HG02973 (cell line): ENCODE data around the gene ZSWIM9.

ENCODE experiments used
- ATAC-seq: cut with Tn5 transposase; IDR thresholded peaks from one replicate; pipeline ENCODE4 v1.9.1; 2021; ENCODE audit warnings: moderate library complexity; ENCODE audit not compliant: unreplicated experiment

Gene ZSWIM9

DNA sequence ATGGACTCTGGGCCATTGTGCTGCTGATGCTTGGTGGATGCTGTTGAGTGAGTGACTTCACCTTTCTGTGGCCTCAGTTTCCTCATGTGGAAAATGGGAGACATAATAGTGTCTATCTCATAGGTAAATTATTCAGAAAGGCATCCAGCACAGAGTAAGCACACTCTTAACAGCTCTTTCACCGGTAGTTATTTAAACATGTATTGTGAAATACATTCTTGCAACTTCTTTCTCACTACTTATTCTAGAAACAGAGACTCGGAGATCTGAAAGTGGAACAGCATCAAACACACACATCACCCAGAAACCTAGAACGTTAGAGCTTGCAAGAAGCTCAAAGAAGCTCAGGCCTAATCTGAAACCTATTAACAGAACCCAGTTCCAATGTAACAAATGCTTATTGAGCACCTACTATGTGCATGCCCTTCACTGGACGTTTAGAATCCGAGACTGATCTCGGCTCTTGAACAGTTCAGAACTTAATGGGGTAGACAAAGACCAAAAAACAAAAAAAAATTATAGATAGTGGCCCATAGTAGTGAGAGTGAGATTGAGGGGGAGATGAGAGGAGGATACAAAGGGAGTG lies 4.1 kb downstream of the ZSWIM9 start:
- no peak for ATAC-seq

DNA sequence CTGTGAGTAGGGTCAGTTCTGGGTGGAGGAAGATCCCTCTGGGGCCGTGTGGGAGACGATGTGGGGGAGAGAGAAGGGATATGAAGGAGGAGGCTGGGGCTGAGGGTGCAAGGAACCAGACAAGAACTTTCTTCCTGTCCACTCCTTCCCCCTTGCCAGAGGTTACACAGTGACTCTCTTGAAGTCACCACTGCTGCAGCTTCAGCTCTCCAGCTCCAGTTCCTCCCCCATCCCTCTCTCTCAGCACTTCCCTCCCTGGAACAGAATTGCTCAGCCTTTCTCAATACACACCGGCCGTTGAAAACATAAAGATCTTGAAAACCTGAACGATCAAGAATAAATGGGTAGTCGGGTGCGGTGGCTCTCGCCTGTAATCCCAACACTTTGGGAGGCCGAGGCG lies 5.1 kb downstream of the ZSWIM9 start:
- no peak for ATAC-seq

- ATAC-seq = no peak
Measured at GRCh38 chr19:48176226-48176625, 5.7 kb downstream of the ZSWIM9 start.

DNA sequence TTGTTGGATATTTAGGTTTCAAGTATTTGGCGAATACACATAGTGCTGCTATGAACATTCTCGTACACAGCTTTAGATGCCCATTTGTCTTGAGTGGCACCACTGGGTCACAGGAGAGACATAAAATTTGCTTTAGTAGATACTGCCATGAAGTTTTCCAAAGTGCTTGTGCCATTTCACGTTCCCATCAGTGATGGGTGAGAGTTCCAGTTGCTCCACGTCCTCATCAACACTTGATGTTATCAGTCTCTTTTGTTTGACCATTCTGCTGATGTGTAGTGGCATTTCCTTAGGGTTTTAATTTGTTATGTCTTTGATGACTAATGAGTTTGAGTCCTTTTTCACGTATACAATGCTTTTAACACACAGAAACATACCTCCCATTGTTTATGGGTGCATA lies 11.0 kb downstream of the ZSWIM9 start:
- ATAC-seq = no peak

GRCh38 chr19:48182434-48182833 lies 12.0 kb downstream of the ZSWIM9 start:
- no peak for ATAC-seq

DNA sequence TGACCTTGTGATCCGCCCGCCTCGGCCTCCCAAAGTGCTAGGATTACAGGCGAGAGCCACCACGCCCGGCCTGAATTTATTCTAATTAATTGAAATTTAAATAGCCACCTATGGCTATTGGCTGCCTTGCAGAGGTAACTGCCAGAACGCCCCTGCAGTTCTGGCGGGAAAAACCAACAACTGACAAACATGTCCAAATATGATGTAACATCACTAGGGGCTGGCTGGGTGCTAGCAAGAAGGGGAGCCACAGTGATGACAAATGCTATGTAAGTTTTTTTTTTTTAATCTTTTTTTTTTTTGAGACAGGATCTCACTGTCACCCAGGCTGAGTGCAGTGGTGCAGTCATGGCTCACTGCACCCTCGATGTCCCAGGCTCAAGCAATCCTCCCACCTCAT lies 12.9 kb downstream of the ZSWIM9 start:
- no peak for ATAC-seq

GRCh38 chr19:48186015-48186414 lies 15.5 kb downstream of the ZSWIM9 start:
- no peak for ATAC-seq

GRCh38 chr19:48186541-48186991 lies 16.1 kb downstream of the ZSWIM9 start:
- ATAC-seq = no peak

DNA sequence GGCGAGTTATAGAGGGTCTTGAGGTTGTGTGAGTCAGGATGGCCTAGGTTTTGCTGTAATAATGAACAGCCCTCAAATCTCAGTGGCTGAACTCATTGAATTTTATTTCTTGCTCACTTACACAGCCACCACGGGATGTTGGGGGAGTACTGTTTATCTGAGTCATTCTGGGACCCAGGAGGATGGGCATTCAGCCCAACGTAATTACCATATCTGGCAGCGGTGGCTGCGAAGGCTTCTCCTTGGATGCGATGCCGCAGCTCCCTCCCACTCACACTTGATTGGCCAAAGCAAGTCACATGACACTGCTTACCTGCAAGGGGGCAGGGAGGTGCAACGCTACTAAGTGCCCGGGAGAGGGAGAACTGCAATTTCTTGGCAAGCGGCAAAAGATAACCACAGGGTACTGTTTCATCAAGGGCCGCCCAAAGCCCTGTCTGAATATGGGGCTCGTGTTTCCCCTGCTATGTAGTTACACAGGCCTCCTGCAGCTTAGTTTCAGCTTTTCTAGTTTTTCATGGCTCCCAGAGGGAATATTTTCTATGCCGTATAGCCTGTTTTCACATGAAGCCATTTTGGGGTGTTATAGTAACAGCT lies 19.9 kb downstream of the ZSWIM9 start:
- no peak for ATAC-seq

DNA sequence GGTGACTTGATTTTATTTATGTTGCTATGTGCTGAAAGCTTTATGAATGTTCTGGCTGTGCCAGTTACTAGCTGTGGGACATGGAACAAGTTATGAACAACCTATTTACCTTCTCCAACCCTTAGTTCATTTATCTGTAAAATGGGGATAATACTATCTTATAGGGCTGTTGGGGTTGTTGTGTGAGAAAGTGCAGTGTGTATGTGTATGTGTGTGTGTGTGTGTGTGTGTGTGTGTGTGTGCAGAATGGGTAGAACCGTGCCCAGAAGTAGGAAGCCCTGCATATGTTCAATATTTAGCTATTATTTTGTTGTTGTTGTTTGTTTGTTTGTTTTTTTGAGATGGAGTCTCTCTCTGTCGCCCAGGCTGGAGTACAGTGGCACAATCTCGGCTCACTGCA lies 20.4 kb downstream of the ZSWIM9 start:
- no peak for ATAC-seq

- no peak for ATAC-seq
Measured at GRCh38 chr19:48192750-48193149, 22.3 kb downstream of the ZSWIM9 start.

DNA sequence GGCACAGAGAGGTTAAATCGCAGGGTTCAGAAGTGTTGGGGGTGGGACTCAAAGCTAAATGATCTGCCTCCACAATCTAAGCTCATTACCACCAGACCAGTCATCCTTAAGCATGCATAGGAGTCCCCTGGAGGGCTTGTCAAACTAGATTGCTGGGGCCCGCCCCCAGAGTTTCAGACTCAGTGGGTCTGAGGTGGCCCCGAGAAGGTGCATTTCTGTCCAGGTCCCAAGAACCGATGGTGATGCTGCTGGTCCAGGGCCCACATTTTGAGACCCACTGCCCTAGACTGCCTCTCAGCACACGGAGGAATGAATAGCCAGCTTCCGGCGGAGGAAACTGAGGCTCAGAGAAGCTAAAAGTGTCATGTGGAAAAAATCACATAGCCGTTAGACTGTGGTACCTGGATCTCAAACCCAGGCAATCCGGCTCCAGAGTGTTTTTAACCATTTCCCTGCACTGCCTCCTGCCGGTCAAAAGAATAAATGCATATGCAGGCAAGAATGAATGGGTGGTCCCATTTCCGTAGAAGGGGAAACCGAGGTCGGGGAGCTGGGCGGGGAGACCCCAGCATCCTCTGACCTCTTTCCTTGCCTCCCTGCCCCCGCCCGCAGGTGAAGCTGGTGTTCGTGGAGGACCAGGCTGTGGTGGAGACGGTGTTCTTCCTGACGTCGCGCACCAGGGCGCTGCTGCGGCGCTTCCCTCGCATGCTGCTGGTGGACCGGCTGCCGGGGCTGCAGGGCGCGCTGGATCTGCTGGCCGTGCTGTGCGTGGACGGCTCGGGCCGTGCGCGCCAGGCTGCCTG lies 23.8 kb downstream of the ZSWIM9 start:
- ATAC-seq = no peak

- no peak for ATAC-seq
Measured at GRCh38 chr19:48194844-48195830, 24.7 kb downstream of the ZSWIM9 start.

- no peak for ATAC-seq
Measured at GRCh38 chr19:48196321-48196763, 25.9 kb downstream of the ZSWIM9 start.

DNA sequence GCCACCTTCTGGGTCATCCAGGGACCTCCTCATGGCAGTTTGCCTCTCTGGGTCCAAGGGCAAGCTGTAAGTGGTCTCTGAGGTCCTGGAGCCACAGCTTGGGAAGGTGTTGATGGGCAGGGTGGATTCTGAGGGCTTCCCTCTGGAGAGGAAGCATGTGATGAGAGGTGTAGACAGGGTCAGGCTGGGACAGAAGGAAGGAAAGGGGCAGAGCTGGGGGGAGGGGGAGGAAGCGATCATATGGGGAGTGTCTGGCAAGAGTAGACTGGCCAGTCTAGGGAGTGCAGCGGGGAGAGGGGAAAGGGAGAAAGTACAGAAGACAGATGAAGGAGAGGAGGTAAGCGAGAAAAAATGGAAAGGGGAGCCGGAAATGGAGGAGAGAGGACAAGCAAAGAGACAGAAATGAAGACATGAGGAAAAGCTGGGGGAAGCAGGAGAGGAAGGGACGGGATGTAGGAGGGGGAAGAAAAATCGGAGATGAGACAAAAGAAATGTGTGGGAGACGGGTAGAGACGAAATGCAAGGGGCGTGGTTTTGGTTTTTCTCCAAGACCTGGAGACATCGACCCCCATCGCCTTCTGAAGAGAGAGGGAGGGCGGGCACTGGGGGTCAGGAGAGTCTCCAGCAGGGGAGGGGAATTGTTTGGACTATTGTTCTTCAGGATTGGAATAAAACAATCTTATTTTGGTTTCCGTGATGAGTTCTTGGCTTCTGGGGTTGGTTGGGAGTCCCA lies 26.6 kb downstream of the ZSWIM9 start:
- no peak for ATAC-seq

- no peak for ATAC-seq
Measured at GRCh38 chr19:48203222-48203793, 32.8 kb downstream of the ZSWIM9 start.

DNA sequence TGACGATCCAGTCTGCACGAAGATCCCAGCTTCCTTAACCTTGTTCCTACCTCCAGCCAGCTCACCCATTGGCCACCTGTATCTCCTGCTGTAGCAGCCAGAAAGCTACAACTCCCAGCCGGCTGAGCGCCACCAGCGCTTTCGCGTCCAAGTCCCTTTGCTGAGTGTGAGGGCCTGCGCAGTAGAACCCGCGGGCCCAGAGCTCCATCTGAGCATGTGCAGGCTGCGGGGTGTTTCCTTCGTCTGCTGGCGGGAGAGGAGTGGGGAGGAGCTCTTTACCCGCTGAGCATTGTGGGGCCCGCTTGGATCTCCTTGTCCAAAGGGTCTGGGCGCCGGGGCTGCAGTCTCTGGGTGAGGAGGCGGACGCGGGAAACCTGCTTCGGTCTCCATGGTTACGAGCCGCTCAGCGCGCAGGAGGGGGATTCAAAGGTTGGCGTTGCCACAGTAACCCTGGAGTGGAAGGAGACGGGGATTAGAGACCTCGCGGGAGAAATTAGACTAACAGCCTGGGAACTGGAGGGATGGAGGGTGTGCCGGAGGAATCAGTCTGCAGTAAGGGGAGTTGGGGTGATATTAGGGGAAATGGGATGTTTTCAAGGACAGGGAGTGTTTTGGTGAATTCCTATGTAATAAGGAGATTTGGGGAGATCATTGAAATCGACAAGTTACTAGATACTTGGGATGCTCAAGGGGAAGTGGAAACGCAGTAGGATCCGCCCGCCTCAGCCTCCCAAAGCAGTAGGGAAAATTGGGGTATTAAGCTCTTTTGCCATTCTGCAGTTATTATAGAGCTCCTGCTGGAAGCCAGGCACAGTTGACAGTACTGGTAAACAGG lies 33.5 kb downstream of the ZSWIM9 start:
- peak; percentile 84 for ATAC-seq

- no peak for ATAC-seq
Measured at GRCh38 chr19:48206397-48207093, 36.1 kb downstream of the ZSWIM9 start.
